Suprapubic skin (tissue), 3 donors: ENCODE results near the gene GZF1.

Source experiments
- POLR2A ChIP-seq, 2 donors: fragments of 450-650 bp; IDR thresholded peaks; one replicate each; pipeline ENCODE4 v1.6.1; 2017; ENCODE audit warnings: antibody characterized with exemption in 2 of 2, mild to moderate bottlenecking in 2 of 2, moderate library complexity in 2 of 2
- TF ChIP-seq, protein P1 (sequence below), 2 donors: fragments of 200-600 bp in 1 of 2; fragments of 450-650 bp in 1 of 2; sonication (generic) in 1 of 2; IDR thresholded peaks; one replicate each; pipeline ENCODE4 v1.5.1; 2016 to 2019; ENCODE audit warnings: antibody characterized with exemption in 2 of 2, mild to moderate bottlenecking in 1 of 2, moderate library complexity in 1 of 2

DNA sequence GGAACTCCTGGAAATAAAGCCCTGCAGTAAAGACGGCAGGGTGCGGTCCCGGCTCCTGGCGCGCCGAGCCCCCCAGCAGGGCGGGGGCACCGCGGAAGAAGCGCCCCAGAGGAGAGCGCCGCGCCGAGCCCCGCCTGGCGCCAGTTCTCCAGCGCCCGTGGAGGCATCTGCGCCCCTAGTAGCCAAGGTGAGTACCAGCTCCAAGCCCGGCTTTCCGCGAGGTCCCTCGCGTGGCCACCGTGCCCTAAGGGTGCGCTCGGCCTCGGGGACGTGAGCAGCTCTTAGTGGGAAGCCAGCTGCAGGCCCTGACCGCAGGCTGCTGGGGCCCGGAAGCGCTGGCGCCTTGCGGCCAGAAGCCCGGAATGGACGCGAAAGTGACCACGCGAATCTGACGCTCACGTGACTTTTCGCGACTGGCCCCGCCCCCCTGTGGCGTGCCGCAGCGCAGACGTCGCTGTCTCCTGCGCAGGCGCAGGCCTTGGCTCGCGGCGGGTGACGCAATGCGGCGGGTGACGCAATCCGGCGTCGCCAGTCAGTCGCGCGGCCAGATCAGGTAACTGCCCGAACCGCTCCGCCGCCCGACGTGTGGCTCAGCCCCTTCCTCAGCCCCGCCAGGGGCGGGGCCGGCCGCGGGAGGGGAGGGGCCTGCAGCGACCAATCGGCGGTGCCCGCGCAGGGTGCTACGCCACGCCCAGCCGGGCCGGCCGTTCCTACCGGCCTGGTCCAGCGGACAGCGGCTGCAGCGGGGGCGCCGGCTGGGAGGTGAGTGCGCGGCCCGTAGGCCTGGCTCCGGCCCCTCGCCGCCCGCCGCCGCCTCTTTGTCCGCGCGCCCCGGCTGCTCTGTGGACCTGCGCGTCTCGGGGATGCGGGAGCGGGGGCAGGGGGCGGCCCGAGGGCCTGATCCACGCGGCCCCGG is at the start of gene GZF1:
- TF ChIP-seq POLR2A (IDR thresholded peaks at IDR 0.05) = peak; percentile 15 to 90
- TF ChIP-seq, protein P1, sequence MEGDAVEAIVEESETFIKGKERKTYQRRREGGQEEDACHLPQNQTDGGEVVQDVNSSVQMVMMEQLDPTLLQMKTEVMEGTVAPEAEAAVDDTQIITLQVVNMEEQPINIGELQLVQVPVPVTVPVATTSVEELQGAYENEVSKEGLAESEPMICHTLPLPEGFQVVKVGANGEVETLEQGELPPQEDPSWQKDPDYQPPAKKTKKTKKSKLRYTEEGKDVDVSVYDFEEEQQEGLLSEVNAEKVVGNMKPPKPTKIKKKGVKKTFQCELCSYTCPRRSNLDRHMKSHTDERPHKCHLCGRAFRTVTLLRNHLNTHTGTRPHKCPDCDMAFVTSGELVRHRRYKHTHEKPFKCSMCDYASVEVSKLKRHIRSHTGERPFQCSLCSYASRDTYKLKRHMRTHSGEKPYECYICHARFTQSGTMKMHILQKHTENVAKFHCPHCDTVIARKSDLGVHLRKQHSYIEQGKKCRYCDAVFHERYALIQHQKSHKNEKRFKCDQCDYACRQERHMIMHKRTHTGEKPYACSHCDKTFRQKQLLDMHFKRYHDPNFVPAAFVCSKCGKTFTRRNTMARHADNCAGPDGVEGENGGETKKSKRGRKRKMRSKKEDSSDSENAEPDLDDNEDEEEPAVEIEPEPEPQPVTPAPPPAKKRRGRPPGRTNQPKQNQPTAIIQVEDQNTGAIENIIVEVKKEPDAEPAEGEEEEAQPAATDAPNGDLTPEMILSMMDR (IDR thresholded peaks at IDR 0.05) = peak in 1 of 2 donors; percentile 21
